HG02642 (cell line): ENCODE measurements around the gene DSG4.

ENCODE experiments used
- ATAC-seq: cut with Tn5 transposase; IDR thresholded peaks from one replicate; pipeline ENCODE4 v1.9.1; 2021; ENCODE audit warnings: mild to moderate bottlenecking; ENCODE audit not compliant: unreplicated experiment, poor library complexity

Gene DSG4

DNA sequence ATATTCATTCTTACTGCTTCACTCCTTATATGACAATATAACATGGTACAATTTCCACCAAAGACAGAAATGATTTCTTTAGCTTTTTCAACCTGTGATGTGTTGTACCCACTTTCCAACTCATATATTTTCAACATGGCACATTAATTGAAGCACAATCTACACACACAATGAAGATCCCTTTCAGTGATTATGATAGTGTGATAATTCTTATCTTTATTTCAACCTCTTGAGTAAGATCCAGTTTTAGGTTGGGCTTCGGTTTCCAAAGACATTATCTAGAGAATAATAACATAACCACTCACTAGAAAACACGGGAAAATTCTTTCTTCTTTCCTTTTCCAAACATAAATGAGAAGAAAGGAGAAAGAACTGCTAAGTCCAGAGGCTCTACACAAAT, 67.6 kb downstream of the DSG4 start:
- ATAC-seq: no peak

- no peak for ATAC-seq
These were observed 69.3 kb downstream of the DSG4 start for GRCh38 chr18:31445908-31446307.

GRCh38 chr18:31446854-31447253, 70.3 kb downstream of the DSG4 start:
- no peak for ATAC-seq

- no peak for ATAC-seq
These were observed 71.1 kb downstream of the DSG4 start, which contains the start of gene DSG3 for GRCh38 chr18:31447530-31448191. Gene DSG3, plus strand, starts transcription at chr18:31447741. Its CDS starts 137 bp downstream, at chr18:31447878.

DNA sequence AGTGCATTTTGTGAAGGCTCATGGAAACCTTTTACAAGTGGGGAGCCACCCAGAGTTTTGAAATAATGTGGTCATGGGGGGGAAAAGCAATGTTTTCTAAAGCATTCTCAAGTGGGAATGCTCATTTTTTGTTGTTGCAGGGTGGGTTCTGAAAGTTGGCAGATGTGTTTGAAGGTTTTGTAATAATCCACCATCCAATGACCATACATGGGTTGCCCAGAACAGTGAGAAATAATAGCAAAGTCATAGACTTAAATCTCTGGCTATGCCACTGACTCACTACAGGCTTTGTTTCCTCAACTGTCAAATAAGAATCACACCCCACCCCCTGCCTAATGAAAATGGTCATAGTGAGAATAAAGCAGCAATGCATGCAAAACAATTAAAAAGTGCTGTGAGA, 73.8 kb downstream of the DSG4 start:
- no peak for ATAC-seq

DNA sequence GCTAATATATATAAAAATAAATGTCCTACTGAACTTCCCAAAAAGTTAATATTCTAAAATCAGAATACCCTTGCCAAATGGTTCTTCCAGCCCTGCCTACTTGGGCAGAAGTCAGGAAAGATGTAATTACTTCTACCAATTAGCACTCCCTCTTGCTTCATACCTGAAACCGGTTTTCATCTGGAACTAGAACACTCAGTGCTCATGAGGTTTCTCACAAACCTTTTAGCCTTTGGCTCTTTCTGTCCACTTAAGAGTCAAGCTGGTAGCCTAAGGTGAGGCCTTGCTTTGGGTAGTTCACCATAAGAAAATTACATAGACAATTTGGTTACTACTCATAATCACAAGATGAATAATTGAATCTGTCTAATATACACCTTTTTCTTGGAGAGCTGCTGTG, 75.0 kb downstream of the DSG4 start:
- no peak for ATAC-seq

DNA sequence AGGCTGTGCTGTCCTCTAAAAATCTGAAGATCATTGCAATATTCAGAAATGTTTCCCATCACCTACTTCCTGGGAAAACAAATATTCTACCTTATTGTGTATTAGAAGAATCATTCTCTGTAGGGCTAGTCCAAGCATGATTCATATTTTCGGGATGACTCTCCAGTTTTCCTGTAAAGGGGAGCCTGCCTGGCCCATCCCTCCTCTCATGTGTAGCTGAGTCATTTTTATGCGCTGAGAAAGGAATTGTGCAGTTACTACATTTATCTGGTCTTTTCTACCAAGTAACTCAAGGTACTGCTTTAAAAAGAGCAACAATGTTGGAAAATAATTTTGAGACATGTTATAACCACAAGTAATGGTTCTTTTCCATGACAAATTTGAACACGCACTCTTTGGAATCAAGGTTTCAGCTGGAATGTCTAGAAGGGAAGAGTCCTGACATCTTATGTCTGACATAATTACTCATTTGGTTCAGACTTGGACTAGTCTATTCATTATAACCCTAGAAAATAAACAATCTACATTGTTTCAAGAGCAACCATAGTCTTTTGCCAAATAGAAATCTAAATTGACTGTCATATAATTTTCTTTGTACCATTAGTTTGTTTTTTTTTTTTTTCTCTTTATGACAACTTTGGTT, 77.6 kb downstream of the DSG4 start:
- ATAC-seq: no peak
